ENCODE data around the gene LRMDA. TPM values are rescaled to one million over a fixed set of nuclear protein-coding genes. Genes with fewer than 3 reads are reported as not detected.

Gene LRMDA
- total RNA-seq, 3 donors from 2014 or later (not counting 1 experiment from before 2014, with no cell fraction given), result 1.4 to 2.4 (median 2.1) TPM

DNA sequence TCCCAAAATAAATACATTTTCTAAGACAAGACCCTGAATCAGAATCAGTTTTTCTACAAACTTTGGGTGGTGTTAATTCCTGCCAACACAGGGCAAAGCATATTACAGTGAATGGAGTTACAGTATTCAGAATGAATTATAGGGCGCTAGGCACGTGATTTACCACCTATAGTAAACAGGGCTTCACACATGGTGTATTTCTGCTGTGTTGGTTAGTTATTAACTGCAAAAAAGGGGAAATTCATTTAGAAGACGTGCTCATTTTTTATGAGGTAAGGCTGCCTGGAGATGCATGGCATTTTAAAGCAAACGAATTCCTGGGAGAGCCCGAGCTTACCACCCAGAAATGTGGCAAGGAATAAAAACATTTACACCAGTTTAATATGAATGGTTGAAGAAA lies 393.8 kb downstream of the LRMDA start:
- H3K27me3 Mint-ChIP-seq (ENCODE audit: low read depth in 2 of 2), result peaks cover 4 to 7% of the 10 kb centered on the region in 2 donors
- WGBS (ENCODE audit: insufficient coverage), result 65% methylated on average over 4 of the region's 5 CpGs
- no peak overlapping the region for H3K4me3 Mint-ChIP-seq
- intact Hi-C loops (cut with micrococcal nuclease), result no loop called here
- H3K27ac Mint-ChIP-seq, result no peak overlapping the region
- DNase-seq (no peak), ATAC-seq (no peak)
- H3K9me3 ChIP-seq (ENCODE audit: control insufficient read depth, insufficient read depth, low read length), result no peaks in the 10 kb centered on the region
- TF ChIP-seq, protein P1, sequence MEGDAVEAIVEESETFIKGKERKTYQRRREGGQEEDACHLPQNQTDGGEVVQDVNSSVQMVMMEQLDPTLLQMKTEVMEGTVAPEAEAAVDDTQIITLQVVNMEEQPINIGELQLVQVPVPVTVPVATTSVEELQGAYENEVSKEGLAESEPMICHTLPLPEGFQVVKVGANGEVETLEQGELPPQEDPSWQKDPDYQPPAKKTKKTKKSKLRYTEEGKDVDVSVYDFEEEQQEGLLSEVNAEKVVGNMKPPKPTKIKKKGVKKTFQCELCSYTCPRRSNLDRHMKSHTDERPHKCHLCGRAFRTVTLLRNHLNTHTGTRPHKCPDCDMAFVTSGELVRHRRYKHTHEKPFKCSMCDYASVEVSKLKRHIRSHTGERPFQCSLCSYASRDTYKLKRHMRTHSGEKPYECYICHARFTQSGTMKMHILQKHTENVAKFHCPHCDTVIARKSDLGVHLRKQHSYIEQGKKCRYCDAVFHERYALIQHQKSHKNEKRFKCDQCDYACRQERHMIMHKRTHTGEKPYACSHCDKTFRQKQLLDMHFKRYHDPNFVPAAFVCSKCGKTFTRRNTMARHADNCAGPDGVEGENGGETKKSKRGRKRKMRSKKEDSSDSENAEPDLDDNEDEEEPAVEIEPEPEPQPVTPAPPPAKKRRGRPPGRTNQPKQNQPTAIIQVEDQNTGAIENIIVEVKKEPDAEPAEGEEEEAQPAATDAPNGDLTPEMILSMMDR (IDR thresholded peaks at IDR 0.05), result no peak
- no peaks in the 10 kb centered on the region for H3K4me1 Mint-ChIP-seq
- H3K4me3 ChIP-seq (ENCODE audit: low read length), result no peak overlapping the region
- H3K36me3 Mint-ChIP-seq, result no peaks in the 10 kb centered on the region
- peaks cover 2 to 3% of the 10 kb centered on the region in 2 donors for H3K9me3 Mint-ChIP-seq
- no peaks in the 10 kb centered on the region for H3K4me1 ChIP-seq (ENCODE audit: control insufficient read depth, insufficient read depth, low read length)
- no peaks in the 10 kb centered on the region for H3K27me3 ChIP-seq (ENCODE audit: control insufficient read depth, insufficient read depth, low read length)
- no peak overlapping the region for H3K27ac ChIP-seq (ENCODE audit: low read length)
- no peaks in the 10 kb centered on the region for H3K36me3 ChIP-seq (ENCODE audit: control insufficient read depth, insufficient read depth, low read length)

DNA sequence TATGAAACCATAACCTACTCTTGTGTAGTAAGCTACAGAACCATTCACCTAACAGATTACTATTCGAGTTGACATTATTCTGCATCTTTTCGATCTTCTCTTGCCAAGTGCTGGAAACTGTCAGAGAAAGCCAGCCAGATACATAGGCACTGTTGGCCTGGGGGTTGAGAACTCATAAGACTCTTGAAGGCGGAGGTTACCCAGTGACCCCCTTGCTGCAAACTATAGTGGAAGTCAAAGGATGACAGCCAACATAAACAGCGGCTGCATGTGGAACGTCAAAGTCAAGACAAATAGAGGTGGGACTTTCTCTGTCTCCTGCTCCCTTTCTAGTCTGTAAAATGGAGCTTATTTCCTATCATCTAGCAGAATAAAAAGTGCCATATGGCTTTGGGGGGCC lies 394.2 kb downstream of the LRMDA start:
- TF ChIP-seq, protein P1 (IDR thresholded peaks at IDR 0.05), result no peak
- H3K4me3 ChIP-seq (ENCODE audit: low read length), result no peak overlapping the region
- H3K4me1 Mint-ChIP-seq, result no peaks in the 10 kb centered on the region
- no peaks in the 10 kb centered on the region for H3K36me3 ChIP-seq (ENCODE audit: control insufficient read depth, insufficient read depth, low read length)
- 95% methylated on average over 5 of the region's 5 CpGs for WGBS (ENCODE audit: insufficient coverage)
- no peak overlapping the region for H3K27ac ChIP-seq (ENCODE audit: low read length)
- no peaks in the 10 kb centered on the region for H3K4me1 ChIP-seq (ENCODE audit: control insufficient read depth, insufficient read depth, low read length)
- no peaks in the 10 kb centered on the region for H3K27me3 ChIP-seq (ENCODE audit: control insufficient read depth, insufficient read depth, low read length)
- H3K9me3 ChIP-seq (ENCODE audit: control insufficient read depth, insufficient read depth, low read length), result no peaks in the 10 kb centered on the region
- no peaks in the 10 kb centered on the region for H3K36me3 Mint-ChIP-seq
- no peak overlapping the region for H3K27ac Mint-ChIP-seq
- no peak overlapping the region for H3K4me3 Mint-ChIP-seq
- intact Hi-C loops (cut with micrococcal nuclease), result no loop called here
- ATAC-seq, result no peak
- peaks cover 0 to 7% of the 10 kb centered on the region in 2 donors for H3K27me3 Mint-ChIP-seq (ENCODE audit: low read depth in 2 of 2)
- no peak for DNase-seq
- H3K9me3 Mint-ChIP-seq, result no peaks in the 10 kb centered on the region

DNA sequence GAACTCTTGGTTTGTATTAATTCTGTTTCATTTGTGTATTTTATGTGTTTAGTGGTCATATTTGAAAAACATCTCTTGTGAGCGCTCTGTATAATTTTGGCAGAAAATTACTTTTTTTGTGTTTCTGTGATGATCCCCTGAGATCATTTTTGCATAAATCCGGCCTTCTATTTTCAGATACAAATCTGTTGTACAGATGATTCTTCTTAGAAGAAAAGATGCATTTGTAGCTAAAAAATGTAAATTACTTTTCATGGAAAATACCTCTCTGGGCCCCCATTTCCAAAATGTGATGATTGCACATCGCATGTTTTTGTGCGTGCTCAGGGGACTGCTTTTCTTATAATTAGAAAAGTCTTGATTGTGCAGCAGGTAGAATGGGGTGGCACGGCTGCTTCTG lies 395.4 kb downstream of the LRMDA start:
- DNase-seq (no peak), ATAC-seq (no peak)
- Histone ChIP-seq H3K27me3 (ENCODE audit: control insufficient read depth, insufficient read depth, low read length) (no peaks in the 10 kb centered on the region), H3K4me1 (ENCODE audit: control insufficient read depth, insufficient read depth, low read length) (no peaks in the 10 kb centered on the region), H3K36me3 (ENCODE audit: control insufficient read depth, insufficient read depth, low read length) (no peaks in the 10 kb centered on the region), H3K27ac (ENCODE audit: low read length) (no peak overlapping the region), H3K4me3 (ENCODE audit: low read length) (no peak overlapping the region), H3K9me3 (ENCODE audit: control insufficient read depth, insufficient read depth, low read length) (peaks cover 3% of the 10 kb centered on the region)
- H3K9me3 Mint-ChIP-seq, result no peaks in the 10 kb centered on the region
- TF ChIP-seq, protein P1 (IDR thresholded peaks at IDR 0.05), result no peak
- 89% methylated on average over 4 of the region's 5 CpGs for WGBS (ENCODE audit: insufficient coverage)
- H3K27ac Mint-ChIP-seq, result no peak overlapping the region
- intact Hi-C loops (cut with micrococcal nuclease), result no loop called here
- H3K27me3 Mint-ChIP-seq (ENCODE audit: low read depth in 2 of 2), result peaks cover 0 to 7% of the 10 kb centered on the region in 2 donors
- no peaks in the 10 kb centered on the region for H3K36me3 Mint-ChIP-seq
- no peak overlapping the region for H3K4me3 Mint-ChIP-seq
- no peaks in the 10 kb centered on the region for H3K4me1 Mint-ChIP-seq

DNA sequence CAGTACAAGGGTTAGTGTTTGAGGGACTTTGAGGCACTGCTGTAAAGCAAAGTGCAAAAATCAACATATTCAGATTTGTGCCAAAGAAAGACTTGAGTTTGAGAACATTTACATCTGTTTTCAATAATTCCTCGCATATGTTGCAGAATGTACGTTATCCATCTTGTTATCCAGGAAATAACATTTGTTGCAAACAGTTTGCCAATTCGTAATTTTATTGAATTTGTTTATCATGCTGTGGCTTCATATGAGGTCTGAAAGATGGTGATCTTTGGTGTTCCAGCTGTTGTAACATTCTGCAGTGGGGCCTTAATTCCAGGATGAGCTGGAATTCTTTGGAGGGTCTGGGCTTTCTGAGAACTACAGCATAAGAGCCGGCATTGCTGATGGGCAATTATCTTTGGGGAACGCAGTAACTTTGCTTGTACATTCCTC lies 396.2 kb downstream of the LRMDA start:
- ATAC-seq, result no peak
- 93% methylated on average over 5 of the region's 5 CpGs for WGBS (ENCODE audit: insufficient coverage)

More for the DNA sequence above, 396.2 kb downstream of the LRMDA start:
- H3K9me3 ChIP-seq (ENCODE audit: control insufficient read depth, insufficient read depth, low read length), result peaks cover 3% of the 10 kb centered on the region
- no peak for DNase-seq
- TF ChIP-seq, protein P1 (IDR thresholded peaks at IDR 0.05), result no peak
- H3K4me1 ChIP-seq (ENCODE audit: control insufficient read depth, insufficient read depth, low read length), result no peaks in the 10 kb centered on the region
- Mint-ChIP-seq H3K27me3 (ENCODE audit: low read depth in 2 of 2) (peaks cover 4 to 6% of the 10 kb centered on the region in 2 donors), H3K36me3 (peaks cover 7% of the 10 kb centered on the region), H3K4me3 (no peak overlapping the region), H3K27ac (no peak overlapping the region), H3K9me3 (peaks cover 0 to 4% of the 10 kb centered on the region in 2 donors), H3K4me1 (no peaks in the 10 kb centered on the region)
- H3K27me3 ChIP-seq (ENCODE audit: control insufficient read depth, insufficient read depth, low read length), result no peaks in the 10 kb centered on the region
- H3K4me3 ChIP-seq (ENCODE audit: low read length), result no peak overlapping the region
- no peaks in the 10 kb centered on the region for H3K36me3 ChIP-seq (ENCODE audit: control insufficient read depth, insufficient read depth, low read length)
- intact Hi-C loops (cut with micrococcal nuclease), result no loop called here
- no peak overlapping the region for H3K27ac ChIP-seq (ENCODE audit: low read length)

Measured in natural killer cell (primary cell).